GM21526 (cell line): ENCODE measurements around the gene CPNE5.

ENCODE experiments used
- ATAC-seq: cut with Tn5 transposase; IDR thresholded peaks from one replicate; pipeline ENCODE4 v1.9.1; 2021; ENCODE audit warnings: moderate library complexity; ENCODE audit not compliant: unreplicated experiment, low FRiP score

CPNE5 gene

GRCh38 chr6:36837022-36837339, 2.3 kb downstream of the CPNE5 start:
- ATAC-seq: no peak

DNA sequence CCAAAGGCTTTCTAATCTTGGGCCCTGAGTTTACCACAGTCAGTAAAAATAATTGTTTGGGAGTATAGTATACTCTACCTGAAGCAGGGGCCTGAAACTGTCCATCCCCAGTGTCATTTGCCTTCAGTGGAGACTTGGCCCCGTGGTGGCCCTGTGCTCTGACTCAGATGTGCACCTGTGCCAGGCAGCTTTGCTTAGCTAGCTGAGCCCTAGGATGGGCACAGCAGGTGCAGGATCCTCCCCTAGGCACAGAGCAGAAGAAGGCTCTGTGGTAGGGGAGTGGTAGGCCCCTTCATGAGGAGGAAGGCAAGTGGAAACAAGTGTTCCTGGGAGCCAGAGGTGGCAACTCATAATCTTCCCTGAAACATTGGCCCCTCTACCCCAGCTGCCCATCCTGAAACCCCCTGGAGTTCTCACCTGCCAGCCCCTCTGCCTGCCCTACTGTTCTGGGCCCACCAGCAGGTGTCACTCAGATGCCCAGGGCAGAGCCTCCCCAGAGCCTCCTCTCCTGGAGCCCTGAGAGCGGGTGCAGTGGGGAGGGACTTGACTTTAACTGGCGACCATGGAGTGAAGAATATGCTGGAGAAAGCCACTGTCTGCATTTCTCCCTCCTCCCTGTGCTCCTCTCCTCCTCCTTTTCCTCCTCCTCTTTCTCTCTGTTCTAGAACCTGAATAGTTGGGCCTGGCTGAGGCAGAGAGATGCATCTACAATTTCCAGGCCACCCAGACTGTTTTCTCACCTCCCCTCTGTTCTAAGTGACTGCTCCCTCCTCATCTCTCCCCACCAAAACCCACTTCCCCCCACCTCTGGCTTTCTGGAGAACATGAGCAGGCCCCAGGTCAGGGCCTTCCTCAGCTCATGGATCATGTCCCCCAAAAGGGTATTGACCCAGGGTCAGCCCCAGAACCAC, 2.9 kb downstream of the CPNE5 start:
- ATAC-seq: no peak

DNA sequence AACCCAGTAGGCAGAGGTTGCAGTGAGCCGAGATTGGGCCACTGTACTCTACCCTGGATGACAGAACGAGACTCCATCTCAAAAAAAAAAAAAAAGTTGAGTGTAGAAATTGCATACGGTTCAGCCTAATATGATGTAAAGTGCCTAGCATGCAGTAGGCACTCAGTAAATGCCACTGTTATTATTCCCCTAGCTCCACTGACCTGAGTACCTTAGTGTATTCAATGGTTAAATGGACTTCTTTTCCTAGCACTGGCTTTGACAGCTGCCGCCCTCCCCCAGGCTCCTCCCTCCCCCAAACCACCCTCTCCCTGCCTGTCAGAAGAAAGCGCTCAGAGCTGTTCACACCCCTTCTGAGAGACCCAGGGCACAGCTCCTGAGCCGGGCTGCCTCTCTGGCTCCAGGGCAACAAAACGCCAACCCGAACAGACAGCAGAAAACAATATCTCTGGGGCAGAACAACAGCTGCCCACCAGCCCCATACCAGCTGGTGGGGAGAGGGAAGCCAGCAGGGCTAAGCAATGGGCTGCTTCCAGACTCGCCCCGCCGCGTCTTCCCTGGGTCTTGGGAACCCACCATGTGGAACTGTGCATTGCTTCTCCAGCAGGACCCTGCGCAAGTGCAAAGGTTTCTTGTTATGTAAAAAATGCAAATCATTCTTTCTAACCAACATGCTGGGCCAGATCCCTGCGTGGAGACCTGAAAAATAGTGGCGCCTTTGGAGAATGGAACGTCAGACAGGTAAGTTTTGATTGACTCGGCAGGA, 4.5 kb downstream of the CPNE5 start:
- no peak for ATAC-seq

DNA sequence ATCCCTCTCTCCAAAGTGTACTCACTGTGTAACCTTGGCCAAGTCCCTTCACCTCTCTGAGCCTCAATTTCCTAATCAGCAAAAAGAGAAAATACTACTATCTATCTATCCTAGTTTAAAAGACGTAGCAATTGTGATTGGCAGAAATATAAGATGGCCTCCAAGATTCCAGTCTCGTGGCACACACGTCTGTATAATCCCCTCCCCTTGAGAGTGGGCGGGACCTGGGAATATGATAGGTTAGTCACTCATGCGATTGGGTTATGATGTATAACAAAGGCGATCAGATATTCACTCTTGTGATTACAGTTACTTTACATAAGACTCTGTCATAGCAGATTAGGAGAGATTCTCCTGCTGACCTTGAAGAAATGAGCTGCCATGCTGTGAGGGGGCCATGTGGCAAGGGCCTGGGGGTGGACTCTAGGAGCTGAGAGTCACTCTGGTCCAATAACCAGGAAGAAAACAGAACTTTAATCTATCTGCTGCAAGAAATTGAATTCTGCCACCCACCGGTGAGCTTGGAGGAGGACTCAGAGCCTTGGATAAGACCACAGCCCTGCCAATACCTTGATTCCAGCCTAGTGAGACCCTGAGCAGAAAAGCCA, 6.0 kb downstream of the CPNE5 start:
- no peak for ATAC-seq

GRCh38 chr6:36832313-36832712, 6.9 kb downstream of the CPNE5 start:
- no peak for ATAC-seq

GRCh38 chr6:36830577-36830976, 8.7 kb downstream of the CPNE5 start:
- ATAC-seq: no peak

- ATAC-seq: no peak
Measured at GRCh38 chr6:36829919-36830544, 9.2 kb downstream of the CPNE5 start.

GRCh38 chr6:36827261-36828079, 11.8 kb downstream of the CPNE5 start:
- ATAC-seq: no peak

GRCh38 chr6:36826520-36827227, 12.6 kb downstream of the CPNE5 start:
- ATAC-seq: no peak

DNA sequence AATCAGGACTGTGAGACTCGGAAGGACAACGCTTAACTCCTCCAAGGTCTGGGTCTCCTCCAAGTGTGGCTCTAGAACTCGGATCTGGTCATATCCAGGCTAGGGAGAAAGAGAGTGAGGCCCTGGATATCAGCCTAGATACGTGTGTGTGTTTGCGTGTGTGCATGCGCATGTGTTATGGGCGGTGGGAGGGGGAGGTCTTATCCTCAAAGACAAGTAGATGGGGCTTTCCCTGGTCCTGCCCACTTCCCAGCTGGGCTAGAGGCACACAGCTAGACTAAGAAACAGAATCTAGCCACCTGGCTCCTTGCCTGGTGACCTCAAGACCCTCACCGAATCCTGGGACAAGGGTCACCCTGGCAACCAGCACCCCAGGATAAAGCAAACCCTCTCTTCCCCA, 13.2 kb downstream of the CPNE5 start:
- ATAC-seq: no peak

DNA sequence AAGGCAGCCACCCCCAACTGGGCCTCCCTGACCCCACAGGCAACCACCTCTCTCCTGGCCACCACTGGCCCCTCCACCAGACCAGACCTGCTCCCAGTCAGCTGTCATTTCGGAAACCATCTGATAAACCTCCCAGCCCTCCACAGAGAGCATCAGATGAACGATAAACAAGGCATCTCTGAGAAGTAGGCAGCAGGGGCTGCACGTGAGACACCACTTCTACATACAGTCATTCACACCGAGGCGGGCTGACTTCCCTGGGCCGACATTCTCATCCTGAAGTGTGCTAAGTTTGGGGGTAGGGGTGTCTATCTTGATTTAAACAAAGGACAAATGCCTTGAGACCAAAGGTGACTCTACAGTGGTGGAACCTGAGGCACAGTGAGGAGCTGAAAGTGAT, 13.8 kb downstream of the CPNE5 start:
- ATAC-seq: no peak

DNA sequence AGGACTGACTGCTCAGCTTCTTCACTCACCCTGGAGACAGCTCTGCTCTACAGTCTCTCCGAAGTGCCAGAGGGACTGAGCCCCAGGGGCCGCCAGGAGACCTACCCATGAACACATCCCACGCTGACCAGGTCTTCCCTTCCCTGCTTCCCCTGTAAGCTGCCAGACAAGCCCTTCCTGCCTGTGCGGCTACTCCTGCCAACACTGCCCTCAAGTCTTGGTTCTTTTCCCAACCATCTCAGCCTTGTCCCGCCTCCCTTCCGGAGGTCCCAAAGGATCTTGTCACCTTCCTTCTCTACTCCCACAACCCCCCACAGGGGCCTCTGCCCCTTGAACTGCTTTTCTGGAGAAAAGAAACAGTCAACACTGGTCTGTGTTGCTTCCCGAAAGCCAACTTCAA, 15.0 kb downstream of the CPNE5 start:
- ATAC-seq: no peak

GRCh38 chr6:36823421-36824096, 15.7 kb downstream of the CPNE5 start:
- ATAC-seq: no peak

- ATAC-seq: no peak
Measured at GRCh38 chr6:36822506-36823269, 16.6 kb downstream of the CPNE5 start.

GRCh38 chr6:36821581-36822335, 17.5 kb downstream of the CPNE5 start:
- no peak for ATAC-seq

GRCh38 chr6:36820700-36821580, 18.3 kb downstream of the CPNE5 start:
- ATAC-seq: no peak

DNA sequence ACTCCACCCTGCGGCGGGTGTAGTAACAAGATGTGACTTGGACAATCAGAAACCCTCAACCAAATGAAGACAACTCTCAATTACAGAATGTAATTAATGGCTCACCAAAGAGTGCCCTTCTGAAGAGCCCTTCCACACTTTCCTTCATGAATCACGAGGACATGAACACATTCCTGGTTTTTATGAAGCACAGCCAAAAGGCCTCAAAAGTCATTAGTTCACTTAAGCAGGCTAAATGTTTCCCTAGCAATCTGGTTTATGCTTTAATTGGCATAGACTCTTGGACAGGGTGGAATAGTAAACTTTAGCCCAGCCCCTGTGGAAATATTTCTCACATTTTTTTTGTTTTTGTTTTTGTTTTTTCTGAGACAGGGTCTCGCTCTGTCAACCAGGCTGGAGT, 20.5 kb downstream of the CPNE5 start:
- ATAC-seq: no peak
